NCI-H1694 treated with DMSO at 0.1 percent for 48 hours (cell line): ENCODE measurements around the gene TEX22.
"Not testable (repeated sequence)": the region's sequence is repeated elsewhere in the genome, so short reads cannot be mapped to it uniquely, and the experiment has no call there.

Experiments
- DNase-seq: peaks from one replicate; lab custom pipeline; 2025; lab: John Stamatoyannopoulos, UW

The TEX22 gene

GRCh38 chr14:105398044-105398725, at the start of gene TEX22:
TEX22 (plus strand) TSS chr14:105398538; CDS start chr14:105399341, 803 bp downstream.
- DNase-seq, result peak; percentile 94

GRCh38 chr14:105348945-105349699, 49.2 kb upstream of the TEX22 start:
- DNase-seq, result no peak

GRCh38 chr14:105349992-105350391, 48.3 kb upstream of the TEX22 start:
- no peak for DNase-seq

- no peak for DNase-seq
These were observed 47.7 kb upstream of the TEX22 start for GRCh38 chr14:105350450-105351244.

- DNase-seq, result no peak
These were observed 46.9 kb upstream of the TEX22 start for GRCh38 chr14:105351410-105351809.

- peak; percentile 98 for DNase-seq
These were observed 46.2 kb upstream of the TEX22 start for GRCh38 chr14:105351920-105352851.

- no peak for DNase-seq
These were observed 45.2 kb upstream of the TEX22 start for GRCh38 chr14:105353136-105353535.

- DNase-seq, result no peak
These were observed 43.8 kb upstream of the TEX22 start for GRCh38 chr14:105354541-105354940.

GRCh38 chr14:105355049-105355575, 43.2 kb upstream of the TEX22 start:
- no peak for DNase-seq

GRCh38 chr14:105355850-105356604, 42.3 kb upstream of the TEX22 start:
- DNase-seq, result no peak

GRCh38 chr14:105356927-105357326, 41.4 kb upstream of the TEX22 start:
- no peak for DNase-seq

- no peak for DNase-seq
These were observed 40.7 kb upstream of the TEX22 start for GRCh38 chr14:105357626-105358025.

- DNase-seq, result no peak
These were observed 40.0 kb upstream of the TEX22 start for GRCh38 chr14:105358140-105358846.

- DNase-seq, result no peak
These were observed 39.4 kb upstream of the TEX22 start for GRCh38 chr14:105358943-105359342.

- DNase-seq, result not testable (repeated sequence)
These were observed 36.9 kb upstream of the TEX22 start for GRCh38 chr14:105361412-105361811.

- DNase-seq, result no peak
These were observed 34.3 kb upstream of the TEX22 start for GRCh38 chr14:105363847-105364708.

GRCh38 chr14:105365101-105365500, 33.2 kb upstream of the TEX22 start:
- no peak for DNase-seq

GRCh38 chr14:105365681-105366080, 32.7 kb upstream of the TEX22 start:
- no peak for DNase-seq
